Measurements from ENCODE around the gene FBXO27. TPM values are rescaled to one million over a fixed set of nuclear protein-coding genes. Genes with fewer than 3 reads are reported as not detected.

The FBXO27 gene, protein sequence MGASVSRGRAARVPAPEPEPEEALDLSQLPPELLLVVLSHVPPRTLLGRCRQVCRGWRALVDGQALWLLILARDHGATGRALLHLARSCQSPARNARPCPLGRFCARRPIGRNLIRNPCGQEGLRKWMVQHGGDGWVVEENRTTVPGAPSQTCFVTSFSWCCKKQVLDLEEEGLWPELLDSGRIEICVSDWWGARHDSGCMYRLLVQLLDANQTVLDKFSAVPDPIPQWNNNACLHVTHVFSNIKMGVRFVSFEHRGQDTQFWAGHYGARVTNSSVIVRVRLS
- not detected for total RNA-seq (2013)
- not detected for polyA plus RNA-seq
- not detected in 2 replicates for polyA minus RNA-seq
- 0 to 0.35 (median 0.03) reads per million in 11 experiments for total RNA-seq

DNA sequence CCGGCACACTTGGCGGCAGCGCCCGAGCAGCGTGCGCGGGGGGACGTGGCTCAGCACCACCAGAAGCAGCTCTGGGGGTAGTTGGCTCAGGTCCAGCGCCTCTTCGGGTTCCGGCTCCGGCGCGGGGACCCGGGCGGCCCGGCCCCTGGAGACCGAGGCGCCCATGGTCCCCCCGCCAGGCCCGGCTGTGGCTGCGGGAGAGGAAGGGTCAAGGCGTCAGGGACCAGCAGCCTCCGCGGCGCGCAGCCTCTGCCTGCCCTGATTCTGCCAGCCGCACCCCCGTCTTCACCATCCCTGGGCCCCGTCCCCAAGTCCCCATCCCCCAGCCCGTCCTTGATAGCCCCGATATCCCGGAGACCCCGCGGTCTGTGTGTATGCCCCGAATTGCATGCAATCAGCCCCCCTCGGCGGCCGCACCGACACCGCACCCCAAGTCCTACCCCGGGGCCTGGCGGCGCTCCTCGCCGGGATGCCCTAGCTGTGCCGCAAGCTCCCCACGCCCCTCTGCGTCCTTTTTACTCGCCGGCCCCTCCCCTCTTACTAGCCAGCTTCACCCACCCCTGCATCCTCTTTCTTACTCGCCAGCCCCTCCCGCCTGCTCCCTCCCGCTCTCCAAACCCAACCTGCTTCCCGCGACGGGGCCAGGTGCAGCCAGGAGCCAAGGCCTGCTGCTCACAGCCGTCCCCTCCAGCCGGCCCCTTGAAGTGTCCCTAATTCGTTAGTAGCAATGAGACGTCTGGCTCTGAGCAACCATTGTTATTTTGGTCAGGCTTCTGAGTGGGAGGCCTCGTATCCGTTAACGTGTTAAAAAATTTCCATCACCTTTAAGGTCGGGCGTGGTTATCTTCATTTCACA is at the start of gene FBXO27:
Gene FBXO27 (minus strand): TSS at position 487 of the 856 bp plus-strand sequence. CDS start 322 bp downstream, at position 165.
- Mint-ChIP-seq H3K36me3 (no peaks in the 10 kb centered on the region), H3K9me3 (peaks cover 3 to 22% (median 6%) of the 10 kb centered on the region in 7 donors), H3K4me3 (peak within 1 kb of the TSS; percentile 45 to 81), H3K4me1 (peaks cover 6% of the 10 kb centered on the region), H3K27ac (peak within 1 kb of the TSS in 2 of 7 donors; percentile 30 to 66), H3K27me3 (ENCODE audit: low read depth in 3 of 3) (peaks cover 56 to 75% (median 57%) of the 10 kb centered on the region in 3 donors)
- TF ChIP-seq, protein P1, sequence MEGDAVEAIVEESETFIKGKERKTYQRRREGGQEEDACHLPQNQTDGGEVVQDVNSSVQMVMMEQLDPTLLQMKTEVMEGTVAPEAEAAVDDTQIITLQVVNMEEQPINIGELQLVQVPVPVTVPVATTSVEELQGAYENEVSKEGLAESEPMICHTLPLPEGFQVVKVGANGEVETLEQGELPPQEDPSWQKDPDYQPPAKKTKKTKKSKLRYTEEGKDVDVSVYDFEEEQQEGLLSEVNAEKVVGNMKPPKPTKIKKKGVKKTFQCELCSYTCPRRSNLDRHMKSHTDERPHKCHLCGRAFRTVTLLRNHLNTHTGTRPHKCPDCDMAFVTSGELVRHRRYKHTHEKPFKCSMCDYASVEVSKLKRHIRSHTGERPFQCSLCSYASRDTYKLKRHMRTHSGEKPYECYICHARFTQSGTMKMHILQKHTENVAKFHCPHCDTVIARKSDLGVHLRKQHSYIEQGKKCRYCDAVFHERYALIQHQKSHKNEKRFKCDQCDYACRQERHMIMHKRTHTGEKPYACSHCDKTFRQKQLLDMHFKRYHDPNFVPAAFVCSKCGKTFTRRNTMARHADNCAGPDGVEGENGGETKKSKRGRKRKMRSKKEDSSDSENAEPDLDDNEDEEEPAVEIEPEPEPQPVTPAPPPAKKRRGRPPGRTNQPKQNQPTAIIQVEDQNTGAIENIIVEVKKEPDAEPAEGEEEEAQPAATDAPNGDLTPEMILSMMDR (IDR thresholded peaks at IDR 0.05): no peak
- intact Hi-C loops (cut with micrococcal nuclease): no loop called here
- Histone ChIP-seq H3K36me3 (replicated peaks in 1 of 2; ENCODE audit: control insufficient read depth in 1 of 2, insufficient read depth in 2 of 2, low read length in 2 of 2) (no peaks in the 10 kb centered on the region), H3K4me3 (replicated peaks in 1 of 3; ENCODE audit: low read depth in 2 of 3, low read length in 3 of 3) (peak within 1 kb of the TSS; percentile 2 to 56 (median 11)), H3K9me3 (replicated peaks in 1 of 2; ENCODE audit: control insufficient read depth in 1 of 2, insufficient read depth in 1 of 2, low read length in 2 of 2) (peaks cover 3 to 9% of the 10 kb centered on the region in 2 donors), H4K20me1 (ENCODE audit: insufficient read depth, low read length) (no peaks in the 10 kb centered on the region), H3K9ac (ENCODE audit: insufficient read depth, low read length, poor library complexity, severe bottlenecking) (no peak within 1 kb of the TSS), H3K79me2 (ENCODE audit: insufficient read depth, low read length) (no peaks in the 10 kb centered on the region), H3K4me1 (ENCODE audit: control insufficient read depth in 1 of 2, insufficient read depth in 2 of 2, low read length in 2 of 2) (peaks cover 7 to 11% of the 10 kb centered on the region in 2 donors), H3K27me3 (ENCODE audit: control insufficient read depth in 2 of 2, insufficient read depth in 2 of 2, low read length in 2 of 2) (peaks cover 33 to 35% of the 10 kb centered on the region in 2 donors), H3K4me2 (replicated peaks; ENCODE audit: extremely low read depth, low read length, poor library complexity, severe bottlenecking) (peak within 1 kb of the TSS; percentile 69), H3K27ac (ENCODE audit: low read depth in 1 of 2, low read length in 2 of 2) (no peak within 1 kb of the TSS), H2AFZ (ENCODE audit: insufficient read depth, low read depth, low read length, poor library complexity, severe bottlenecking) (peak within 1 kb of the TSS; percentile 50)
- DNase-seq: no peak
- WGBS (ENCODE audit: insufficient coverage): 8% methylated on average over 55 of the region's 66 CpGs

DNA sequence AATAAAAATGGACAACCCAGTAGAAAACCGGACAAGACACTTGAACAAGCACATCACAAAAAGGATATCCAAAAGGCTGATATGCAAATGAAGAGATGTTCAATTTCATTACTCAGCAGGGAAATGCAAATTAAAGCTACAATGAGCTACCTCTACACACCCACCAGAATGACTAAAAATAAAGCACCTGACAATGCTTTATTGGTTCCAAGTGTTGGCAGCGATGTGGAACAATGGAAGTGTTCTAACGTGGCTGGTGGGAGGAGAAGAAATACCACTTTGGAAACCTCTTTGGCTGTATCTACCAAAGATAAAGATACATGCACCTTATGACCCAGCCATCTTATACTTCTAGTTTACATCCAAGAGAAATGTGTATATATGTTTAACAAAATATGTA is 48.1 kb upstream of the FBXO27 start:
- H3K4me1 Mint-ChIP-seq: peaks cover 6% of the 10 kb centered on the region
- Histone ChIP-seq H3K9me3 (replicated peaks in 1 of 2; ENCODE audit: control insufficient read depth in 1 of 2, insufficient read depth in 1 of 2, low read length in 2 of 2) (peaks cover 0 to 7% of the 10 kb centered on the region in 2 donors), H2AFZ (ENCODE audit: insufficient read depth, low read depth, low read length, poor library complexity, severe bottlenecking) (no peak overlapping the region), H3K27ac (ENCODE audit: low read depth in 1 of 2, low read length in 2 of 2) (no peak overlapping the region), H3K9ac (ENCODE audit: insufficient read depth, low read length, poor library complexity, severe bottlenecking) (no peak overlapping the region), H3K4me2 (replicated peaks; ENCODE audit: extremely low read depth, low read length, poor library complexity, severe bottlenecking) (no peak overlapping the region), H3K79me2 (ENCODE audit: insufficient read depth, low read length) (no peaks in the 10 kb centered on the region), H3K27me3 (ENCODE audit: control insufficient read depth in 2 of 2, insufficient read depth in 2 of 2, low read length in 2 of 2) (peaks cover 27 to 42% of the 10 kb centered on the region in 2 donors), H3K4me3 (replicated peaks in 1 of 3; ENCODE audit: low read depth in 2 of 3, low read length in 3 of 3) (no peak overlapping the region), H3K4me1 (ENCODE audit: control insufficient read depth in 1 of 2, insufficient read depth in 2 of 2, low read length in 2 of 2) (no peaks in the 10 kb centered on the region), H3K36me3 (replicated peaks in 1 of 2; ENCODE audit: control insufficient read depth in 1 of 2, insufficient read depth in 2 of 2, low read length in 2 of 2) (no peaks in the 10 kb centered on the region), H4K20me1 (ENCODE audit: insufficient read depth, low read length) (no peaks in the 10 kb centered on the region)
- no peak for DNase-seq
- TF ChIP-seq, protein P1 (IDR thresholded peaks at IDR 0.05): no peak
- peaks cover 0 to 5% (median 2%) of the 10 kb centered on the region in 7 donors for H3K9me3 Mint-ChIP-seq
- H3K27ac Mint-ChIP-seq: no peak overlapping the region
- H3K36me3 Mint-ChIP-seq: no peaks in the 10 kb centered on the region
- H3K4me3 Mint-ChIP-seq: no peak overlapping the region
- intact Hi-C loops (cut with micrococcal nuclease): no loop called here
- peaks cover 42 to 50% (median 48%) of the 10 kb centered on the region in 3 donors for H3K27me3 Mint-ChIP-seq (ENCODE audit: low read depth in 3 of 3)
- WGBS (ENCODE audit: insufficient coverage): no CpG with 5 or more reads among the region's 3 CpGs

Measured in CD14-positive monocyte (primary cell).